GM19035 (cell line): ENCODE results near the gene CSNK1D.

Experiments used
- ATAC-seq: cut with Tn5 transposase; IDR thresholded peaks from one replicate; pipeline ENCODE4 v1.9.1; 2021; ENCODE audit not compliant: unreplicated experiment

The CSNK1D gene

GRCh38 chr17:82240506-82241182 is 32.9 kb downstream of the CSNK1D start:
- no peak for ATAC-seq

GRCh38 chr17:82239926-82240505 is 33.5 kb downstream of the CSNK1D start:
- no peak for ATAC-seq

- ATAC-seq: no peak
Observed at GRCh38 chr17:82239401-82239925, 34.0 kb downstream of the CSNK1D start.

DNA sequence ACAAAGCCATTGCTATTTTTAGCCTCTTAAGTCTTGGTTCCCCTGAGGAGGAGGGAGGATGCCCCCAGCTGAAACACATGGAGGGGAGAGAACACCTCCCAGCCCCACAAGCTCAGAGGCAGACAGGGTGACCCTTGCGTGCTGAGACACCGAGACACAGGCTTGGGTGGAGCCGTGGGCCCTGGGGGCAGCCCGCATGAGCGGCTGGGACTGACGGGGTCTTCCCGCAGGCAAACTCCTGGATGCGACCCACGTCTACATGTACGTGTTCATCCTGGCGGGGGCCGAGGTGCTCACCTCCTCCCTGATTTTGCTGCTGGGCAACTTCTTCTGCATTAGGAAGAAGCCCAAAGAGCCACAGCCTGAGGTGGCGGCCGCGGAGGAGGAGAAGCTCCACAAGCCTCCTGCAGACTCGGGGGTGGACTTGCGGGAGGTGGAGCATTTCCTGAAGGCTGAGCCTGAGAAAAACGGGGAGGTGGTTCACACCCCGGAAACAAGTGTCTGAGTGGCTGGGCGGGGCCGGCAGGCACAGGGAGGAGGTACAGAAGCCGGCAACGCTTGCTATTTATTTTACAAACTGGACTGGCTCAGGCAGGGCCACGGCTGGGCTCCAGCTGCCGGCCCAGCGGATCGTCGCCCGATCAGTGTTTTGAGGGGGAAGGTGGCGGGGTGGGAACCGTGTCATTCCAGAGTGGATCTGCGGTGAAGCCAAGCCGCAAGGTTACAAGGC is 34.9 kb downstream of the CSNK1D start:
- ATAC-seq: no peak

DNA sequence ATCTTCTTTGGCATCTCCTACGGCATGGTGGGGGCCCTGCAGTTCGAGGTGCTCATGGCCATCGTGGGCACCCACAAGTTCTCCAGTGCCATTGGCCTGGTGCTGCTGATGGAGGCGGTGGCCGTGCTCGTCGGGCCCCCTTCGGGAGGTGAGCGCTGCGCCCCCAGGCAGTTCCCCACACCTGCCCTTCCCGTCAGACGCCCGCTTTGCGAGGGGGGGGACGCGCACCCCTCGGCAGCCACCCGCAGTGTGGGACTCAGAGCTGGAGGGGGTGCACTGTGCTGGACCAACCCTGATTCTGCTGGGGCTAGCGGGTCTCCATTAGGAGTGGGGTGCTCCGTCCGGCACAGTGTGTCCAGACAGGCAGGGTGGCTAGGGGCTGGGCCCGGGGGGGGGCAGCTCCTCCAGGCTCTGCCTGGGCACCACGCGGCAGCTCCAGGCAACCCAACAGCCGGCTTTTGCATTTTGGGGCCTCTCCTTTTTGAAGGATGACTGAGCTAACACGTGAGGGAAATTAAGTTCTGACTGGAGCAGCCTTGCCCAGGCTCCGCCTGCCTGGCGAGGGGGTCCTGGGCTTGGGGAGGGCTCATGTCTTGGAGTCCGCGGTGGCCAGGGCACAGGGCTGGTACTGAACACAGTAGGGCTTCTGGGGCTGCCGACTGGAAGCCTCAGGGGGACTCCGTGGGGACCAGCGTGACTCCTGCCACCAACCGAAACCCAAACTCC is 35.6 kb downstream of the CSNK1D start:
- ATAC-seq: no peak

DNA sequence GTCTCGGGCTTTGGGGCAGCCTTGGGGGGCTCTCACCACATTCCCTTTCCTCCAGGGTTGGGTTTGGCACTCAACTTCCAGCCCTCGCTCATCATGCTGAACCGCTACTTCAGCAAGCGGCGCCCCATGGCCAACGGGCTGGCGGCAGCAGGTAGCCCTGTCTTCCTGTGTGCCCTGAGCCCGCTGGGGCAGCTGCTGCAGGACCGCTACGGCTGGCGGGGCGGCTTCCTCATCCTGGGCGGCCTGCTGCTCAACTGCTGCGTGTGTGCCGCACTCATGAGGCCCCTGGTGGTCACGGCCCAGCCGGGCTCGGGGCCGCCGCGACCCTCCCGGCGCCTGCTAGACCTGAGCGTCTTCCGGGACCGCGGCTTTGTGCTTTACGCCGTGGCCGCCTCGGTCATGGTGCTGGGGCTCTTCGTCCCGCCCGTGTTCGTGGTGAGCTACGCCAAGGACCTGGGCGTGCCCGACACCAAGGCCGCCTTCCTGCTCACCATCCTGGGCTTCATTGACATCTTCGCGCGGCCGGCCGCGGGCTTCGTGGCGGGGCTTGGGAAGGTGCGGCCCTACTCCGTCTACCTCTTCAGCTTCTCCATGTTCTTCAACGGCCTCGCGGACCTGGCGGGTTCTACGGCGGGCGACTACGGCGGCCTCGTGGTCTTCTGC is 36.3 kb downstream of the CSNK1D start:
- ATAC-seq: no peak

DNA sequence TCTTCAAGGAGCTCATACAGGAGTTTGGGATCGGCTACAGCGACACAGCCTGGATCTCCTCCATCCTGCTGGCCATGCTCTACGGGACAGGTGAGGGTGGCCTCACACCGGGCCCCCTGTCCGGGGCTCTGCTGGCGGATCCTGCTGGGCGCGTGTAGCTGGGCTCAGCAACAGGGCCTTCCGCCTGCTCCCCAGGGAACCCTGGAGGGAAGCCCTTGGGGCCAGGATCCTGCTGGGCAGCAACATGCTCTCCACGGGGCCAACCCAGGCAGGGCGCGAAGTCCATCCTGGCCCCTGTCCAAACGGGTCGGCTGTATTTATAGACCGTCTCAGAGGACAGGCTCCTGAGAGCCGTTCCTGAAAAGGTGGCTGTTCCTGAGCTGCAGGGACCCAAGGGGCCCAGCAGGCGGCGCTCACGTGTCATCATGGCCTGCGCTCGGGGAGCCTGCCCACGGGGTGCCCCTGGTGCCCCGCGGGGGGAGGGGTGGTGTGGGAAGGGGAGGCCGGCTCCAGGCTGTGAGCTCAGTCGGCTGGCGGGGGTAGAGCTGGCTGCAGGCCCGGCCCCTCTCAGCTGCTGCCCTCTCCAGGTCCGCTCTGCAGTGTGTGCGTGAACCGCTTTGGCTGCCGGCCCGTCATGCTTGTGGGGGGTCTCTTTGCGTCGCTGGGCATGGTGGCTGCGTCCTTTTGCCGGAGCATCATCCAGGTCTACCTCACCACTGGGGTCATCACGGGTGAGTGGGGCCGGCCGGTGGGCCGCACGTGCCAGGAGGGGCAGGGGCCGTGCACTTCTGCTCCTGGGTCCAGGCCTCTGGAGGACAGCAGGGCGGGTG is 37.1 kb downstream of the CSNK1D start:
- ATAC-seq: no peak

DNA sequence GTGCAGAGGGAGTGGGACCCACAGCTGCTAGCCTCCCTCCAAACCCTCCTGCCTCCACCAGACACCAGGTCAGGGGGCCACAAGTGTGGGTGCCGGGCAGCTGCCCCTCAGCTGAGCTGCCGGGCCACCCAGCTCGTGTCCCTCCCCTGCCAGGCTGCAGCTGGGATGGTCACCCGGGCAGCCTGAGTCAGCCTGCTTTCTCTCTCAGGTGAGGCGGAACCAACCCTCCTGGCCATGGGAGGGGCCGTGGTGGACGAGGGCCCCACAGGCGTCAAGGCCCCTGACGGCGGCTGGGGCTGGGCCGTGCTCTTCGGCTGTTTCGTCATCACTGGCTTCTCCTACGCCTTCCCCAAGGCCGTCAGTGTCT is 37.7 kb downstream of the CSNK1D start:
- no peak for ATAC-seq

- no peak for ATAC-seq
Observed at GRCh38 chr17:82235056-82235774, 38.3 kb downstream of the CSNK1D start.

- no peak for ATAC-seq
Observed at GRCh38 chr17:82234211-82235055, 39.1 kb downstream of the CSNK1D start.

- no peak for ATAC-seq
Observed at GRCh38 chr17:82232876-82233785, 40.4 kb downstream of the CSNK1D start.

DNA sequence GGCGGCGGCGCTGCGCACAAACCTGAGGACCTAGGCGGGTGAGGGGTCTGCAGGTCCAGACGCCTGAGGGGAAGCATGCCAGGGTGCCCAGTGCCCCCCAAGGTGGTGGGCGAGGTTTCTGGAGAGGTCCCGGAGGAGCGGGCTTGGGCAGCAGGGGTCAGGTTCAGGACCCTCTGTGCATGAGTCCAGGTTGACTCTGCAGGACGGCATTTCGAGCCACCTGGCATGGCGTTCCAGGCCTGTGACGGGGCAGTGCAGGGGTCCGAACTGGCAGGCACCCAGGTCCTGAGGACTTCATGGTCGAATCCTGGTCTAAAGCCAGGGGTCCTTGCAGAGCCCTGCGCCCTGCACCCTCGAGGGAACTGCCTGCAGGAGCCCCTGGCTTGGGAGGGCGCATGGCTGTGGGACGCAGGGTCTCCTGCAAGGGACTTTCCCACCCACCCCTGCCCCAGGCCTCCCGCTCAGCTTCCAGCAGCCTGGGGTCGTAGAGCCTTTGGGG is 41.1 kb downstream of the CSNK1D start:
- ATAC-seq: no peak

GRCh38 chr17:82231562-82232321 is 41.8 kb downstream of the CSNK1D start:
- no peak for ATAC-seq

DNA sequence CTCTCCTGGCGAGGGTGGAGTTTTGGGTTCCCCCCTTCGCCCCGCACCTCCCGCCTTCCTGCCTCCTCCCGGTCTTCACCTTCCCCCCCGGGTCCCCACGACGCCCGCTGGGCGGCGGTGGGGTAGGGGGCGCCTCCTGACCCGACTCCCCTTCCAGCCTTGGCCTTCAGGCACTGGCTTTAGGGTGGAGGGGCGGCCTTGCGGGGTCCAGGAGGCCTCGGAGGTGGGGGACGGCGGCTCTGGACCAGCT is 42.3 kb downstream of the CSNK1D start:
- peak; percentile 10 for ATAC-seq

GRCh38 chr17:82230609-82231311 is 42.7 kb downstream of the CSNK1D start:
- peak; percentile 35 for ATAC-seq
